CD4-positive, alpha-beta T cell treated with Interferon gamma for 1 hour (primary cell): ENCODE measurements around the gene KRT7.

Experiments used
- DNase-seq: peaks from one replicate; pipeline ENCODE4 v3.0.0-alpha.2; 2020

KRT7 gene

DNA sequence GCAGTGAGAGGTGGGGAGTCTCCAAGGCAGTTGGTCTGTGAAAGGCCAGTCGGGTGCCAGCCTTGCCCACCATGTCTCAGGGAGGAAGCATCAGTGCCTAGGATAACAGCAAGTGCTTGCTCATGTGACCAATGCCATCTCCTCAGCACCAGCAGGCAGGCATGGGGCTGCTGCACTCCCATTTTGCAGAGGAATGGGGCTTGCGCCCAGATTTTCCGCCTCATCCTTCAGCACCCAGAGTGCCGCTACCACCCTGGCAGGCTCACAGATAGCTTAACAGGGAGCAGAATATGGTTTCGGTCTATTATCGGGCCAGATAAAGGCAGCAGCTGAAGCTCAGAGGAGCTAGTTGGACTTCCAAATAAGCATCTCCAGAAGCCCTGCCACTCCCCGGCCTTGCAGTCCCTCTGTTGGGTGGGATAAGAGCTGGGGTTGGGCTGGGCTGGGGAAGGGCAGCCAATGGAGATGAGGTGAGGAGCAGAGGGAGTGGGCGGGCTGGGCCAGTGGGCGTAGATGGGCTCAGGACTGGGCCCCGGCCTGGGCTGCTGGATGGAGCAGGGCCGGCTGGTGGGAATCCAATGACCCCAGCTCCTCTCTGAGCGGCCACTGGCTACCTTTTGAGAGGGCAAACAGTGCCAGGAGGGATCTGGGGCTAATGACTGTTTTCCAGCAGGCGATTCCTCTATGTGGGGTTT lies 32.8 kb upstream of the KRT7 start:
- DNase-seq = no peak

DNA sequence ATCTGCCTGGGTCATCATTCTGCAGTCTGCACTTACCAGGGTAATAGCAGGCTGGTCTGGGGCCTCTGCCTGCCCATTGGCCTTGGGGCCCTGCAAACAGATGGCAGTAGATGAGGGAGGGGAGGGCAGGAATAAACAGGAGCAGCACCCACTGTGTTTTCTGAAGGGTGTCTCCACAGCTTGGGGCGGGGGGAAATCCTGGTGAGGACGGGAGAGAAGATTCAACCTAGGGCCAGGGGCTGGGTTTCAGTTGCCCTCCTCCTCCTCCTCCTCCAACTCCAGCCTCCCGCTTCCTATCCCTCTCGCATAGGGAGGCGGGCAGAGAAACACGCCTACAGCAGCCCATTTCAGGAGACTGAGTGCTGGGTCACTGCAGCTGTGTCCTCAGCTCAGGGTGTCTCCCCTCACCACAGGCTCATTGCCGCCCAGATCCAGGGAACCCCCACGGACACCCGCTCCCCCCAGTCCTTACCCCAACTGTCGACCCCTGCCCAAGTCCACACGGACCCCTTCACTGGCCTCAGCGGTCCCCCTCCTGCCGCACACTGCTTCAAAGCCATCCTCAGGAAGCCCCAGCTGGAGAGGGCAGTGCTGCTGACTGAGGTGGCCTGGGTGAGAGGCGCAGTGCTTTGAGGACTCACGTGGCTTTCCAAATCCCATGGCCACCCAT lies 32.1 kb upstream of the KRT7 start:
- DNase-seq = no peak

DNA sequence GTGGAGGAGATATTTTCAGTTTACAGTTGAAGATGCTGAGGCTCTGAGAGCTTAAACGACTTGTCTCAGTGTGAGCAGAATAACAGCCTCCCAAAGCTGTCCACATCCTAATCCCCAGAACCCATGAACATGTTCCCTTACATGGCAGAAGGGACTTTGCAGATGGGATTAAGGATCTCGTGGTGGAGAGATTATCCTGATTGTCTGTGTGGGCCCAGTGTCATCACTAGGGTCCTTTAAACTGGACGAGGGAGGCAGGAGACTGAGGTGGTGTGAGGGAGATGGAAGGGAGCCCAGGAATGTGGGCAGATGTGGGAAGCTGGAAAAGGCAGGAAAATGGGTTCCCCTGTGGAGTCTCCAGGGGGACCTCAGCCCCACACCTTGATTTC lies 31.6 kb upstream of the KRT7 start:
- no peak for DNase-seq

DNA sequence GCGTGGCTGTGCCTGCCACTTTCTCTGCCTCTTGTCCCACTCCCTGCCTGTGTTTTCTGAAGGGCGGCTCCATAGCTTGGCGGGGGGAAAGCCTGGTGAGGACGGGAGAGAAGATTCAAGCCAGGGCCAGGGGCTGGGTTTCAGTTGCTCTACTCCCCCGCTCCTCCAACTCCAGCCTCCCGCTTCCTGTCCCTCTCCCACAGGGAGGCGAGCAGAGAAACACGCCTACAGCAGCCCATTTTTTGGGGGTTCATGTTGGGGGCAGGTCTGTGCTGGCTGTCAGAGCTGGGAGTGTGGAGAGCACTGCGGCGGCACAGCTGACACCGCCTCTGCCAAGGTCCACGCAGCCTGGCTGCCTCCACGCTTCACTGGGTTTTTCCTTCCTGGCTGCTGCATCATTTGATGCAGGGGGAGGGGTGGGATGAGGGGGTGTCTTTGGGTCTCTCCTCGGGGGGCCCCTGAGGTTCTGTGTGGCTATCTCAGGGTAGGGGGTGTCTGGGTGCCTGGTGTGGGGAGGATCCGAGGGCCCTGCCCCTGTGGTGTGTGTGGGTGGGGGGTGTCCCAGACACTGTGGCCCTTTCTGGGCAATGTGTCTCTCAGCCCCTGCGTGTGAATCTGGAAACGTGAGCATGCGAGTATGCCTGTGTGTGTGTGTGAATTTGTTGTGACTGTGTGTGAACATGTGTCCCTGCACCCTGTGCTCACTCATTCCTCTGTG lies 30.5 kb upstream of the KRT7 start:
- no peak for DNase-seq

DNA sequence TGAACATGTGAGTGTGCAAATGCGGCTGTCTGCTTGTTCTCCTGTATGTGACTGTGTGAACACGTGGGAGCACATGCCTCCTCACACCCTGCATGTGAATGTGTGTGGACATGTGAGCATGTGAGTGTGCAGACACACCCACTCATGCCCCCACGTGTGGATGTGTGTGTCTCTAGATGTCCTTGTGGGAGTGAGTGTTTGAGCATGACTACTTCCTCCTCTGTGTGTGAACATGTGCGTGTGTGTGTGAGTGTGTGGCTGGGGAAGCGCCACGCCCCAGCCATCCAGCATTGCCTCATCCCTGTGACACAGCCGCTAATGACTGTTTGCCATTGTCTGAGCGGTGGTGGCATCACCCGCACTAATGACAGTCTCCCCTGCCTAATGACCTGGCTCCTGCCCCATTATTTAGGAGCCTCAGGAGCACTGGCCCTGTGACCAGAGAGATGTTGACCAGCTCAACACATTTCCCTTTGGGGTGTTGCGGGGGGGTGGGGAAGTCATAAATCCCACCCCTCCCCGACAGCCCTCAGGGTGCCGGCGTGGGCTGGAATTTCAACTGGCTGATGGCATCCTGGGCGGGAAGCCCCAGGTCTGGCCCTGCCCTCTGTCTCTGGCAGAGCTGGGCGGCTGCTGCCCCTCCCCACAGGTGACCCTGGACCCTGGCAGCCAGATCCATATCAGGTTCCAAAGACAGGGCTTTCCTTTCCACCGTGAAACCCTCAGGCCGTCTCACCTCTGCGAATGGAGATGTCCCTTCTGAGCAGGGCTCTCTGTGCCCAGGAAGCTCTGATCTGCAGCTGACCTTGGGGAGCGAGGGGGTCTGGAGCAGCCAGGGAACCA lies 29.7 kb upstream of the KRT7 start:
- peak; percentile 78 for DNase-seq

DNA sequence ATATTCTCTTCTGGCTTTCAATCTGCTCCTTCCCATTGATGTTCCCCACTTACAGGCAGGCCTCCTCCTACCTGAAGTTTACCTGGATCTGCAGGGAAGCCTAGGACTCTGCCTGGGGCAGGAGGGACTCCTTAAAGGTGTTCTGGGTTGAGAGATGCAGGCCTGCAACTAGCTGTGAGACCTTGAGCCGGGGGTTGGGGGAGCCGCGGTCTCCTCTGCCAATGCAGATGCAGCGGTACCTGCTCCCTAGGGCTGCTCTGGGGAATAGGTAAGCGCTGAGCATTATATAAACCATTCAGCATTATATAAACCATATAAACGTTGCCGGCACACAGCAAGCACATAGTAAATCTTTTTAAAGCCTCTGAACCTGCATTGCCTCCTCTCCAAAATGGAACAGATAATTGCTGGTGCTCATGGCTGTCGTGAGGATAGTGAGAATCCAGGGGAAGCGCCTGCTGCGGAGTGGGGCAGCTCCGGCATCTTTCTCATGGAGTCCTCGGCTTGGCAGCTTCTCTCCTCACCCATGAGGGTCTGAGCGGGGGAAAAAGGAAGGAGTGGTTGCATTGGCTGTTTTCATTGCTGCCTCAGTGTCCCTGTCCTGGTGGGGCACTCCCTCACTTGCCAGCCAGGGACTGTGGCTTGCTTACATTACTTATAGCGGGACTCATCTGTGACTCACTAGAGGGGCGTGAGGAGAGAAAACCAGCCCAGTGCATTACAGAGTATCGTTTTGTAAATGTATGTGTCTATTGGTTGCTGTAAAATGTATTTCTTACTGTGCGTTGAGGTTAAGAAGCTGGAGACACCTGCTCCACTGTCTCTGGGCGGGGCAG lies 28.7 kb upstream of the KRT7 start:
- no peak for DNase-seq

DNA sequence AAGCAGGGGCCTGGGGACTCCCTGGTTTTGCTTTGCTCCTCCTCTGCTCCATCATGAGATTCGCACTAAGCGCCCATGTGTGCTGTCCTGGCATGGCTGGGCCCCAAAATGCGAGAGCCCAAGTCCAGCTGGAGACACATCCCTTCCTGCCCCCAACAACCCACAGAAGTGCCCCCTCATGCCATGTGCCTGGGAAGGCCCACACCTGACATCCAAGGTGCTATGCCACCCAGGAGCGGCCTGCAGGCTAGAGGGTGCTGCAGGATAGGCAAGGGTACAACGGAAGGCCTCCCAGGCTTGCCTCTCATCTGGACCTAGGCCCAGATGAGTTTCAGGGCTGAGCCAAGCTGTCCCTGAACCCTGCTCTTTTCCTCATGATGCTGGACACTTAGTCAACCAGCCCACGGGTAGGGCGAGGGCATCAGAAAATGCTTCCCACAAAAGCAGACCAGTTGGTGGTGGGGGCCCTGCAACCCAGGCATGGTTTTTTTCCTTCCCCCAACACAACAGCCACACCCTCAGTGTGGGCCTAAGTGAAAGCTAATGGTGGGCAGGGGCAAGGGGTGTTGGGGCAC lies 28.0 kb upstream of the KRT7 start:
- no peak for DNase-seq

DNA sequence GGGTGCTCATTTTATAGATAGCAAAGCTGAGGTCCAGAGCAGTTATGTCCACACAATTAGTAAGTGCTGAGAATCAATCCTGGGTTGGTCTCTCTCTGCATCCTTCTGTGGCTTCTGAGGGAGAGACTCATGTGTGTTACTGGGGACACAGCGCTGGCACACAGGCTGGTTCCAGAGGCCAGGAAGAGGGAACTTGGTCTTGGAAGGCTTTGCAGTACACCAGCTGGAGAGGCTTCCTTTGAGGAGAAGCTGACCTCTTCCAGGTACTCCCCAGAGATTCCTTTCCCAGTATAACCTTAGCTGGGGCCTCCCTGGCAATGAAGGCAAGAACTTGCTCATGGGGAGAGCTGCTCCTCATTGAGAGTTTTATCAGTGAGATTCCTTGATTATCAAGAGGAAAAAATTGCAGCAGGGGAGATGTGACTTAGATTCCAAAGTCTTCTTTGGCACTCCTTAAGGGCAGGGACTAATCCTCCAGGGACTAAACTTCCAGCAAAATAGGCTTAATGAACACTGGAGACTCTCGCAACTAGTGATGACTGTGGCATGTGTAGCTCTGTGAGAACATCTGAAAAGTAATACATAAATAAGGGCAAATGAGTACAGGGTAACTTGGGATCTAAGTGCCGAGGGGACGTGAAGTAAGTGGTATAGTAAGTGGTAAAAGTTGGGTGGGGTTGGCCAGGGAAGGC lies 27.3 kb upstream of the KRT7 start:
- no peak for DNase-seq

DNA sequence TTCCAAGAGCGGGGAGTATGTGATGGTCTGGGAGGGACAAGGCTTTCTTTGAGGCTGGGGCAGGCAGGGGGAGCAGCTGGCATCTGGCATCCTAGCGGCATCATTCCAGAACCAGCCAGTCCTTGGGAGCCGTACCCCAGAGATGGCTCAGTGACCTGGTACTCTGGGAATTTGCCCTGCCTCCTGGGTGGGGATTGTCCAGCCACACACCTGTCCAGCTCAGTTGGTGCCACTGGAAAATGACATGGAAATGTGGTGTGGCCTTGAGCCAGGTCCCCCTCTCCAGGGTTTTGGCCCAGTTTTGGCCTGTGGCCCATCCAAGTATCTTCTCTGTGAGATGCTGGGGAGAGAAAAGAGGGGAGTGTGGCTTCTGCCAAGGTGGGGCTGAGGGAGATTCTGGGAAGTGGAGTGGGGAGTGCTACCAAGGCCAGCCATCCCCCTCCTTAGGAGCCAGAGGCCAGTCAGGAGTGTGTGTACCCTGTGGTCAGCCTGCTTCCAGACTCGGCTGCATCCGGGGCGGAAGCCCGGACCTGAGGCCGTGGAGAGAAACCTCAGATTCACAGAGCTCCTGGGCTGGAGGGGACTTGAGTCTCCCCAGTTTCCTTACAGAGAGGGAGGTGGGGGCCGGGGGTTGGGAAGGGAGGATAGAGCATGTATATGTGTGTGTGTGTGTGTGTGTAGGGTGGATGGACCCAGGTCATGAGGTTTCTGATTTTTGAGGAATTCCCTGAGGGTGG lies 26.6 kb upstream of the KRT7 start:
- no peak for DNase-seq

DNA sequence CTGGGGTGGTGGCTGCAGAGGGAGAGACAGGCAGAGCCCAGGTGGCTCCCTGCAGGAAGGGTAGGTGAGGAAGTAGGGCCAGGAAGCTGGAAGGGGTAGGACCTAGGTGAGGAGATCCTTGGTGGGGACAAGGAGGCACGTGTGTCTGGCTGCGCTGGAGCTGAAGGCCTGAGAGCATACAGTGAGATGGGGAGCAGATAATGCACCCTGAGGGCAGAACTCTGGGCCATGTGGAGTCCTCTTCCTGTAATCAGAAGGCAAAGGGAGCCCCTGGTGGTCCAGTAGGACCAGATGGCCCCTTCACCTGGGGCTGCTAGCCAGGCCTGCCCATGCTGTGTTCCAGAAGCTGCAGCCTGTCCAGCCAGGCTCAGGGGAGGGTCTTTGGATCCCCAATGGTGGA lies 25.9 kb upstream of the KRT7 start:
- DNase-seq = no peak

DNA sequence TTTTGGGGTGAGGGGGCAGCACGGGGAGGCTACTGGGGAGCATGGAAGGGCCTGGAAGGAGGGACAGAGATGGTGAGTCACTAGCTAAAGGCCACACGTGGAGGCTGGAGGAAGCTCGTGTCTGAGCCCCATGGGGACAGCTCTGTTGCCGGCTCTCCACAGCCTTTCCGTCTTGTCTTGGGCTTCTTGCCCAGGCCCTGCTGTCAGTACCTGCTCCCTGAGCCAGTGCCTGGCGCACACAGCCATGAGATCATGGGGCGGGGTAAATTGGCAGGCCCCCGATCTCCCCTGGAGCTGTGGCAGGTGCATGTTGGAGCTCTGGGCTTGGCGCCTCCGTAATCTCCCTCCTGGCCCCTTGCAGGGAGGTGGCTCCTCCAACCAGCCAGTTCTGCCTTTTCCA lies 25.1 kb upstream of the KRT7 start:
- DNase-seq = no peak

DNA sequence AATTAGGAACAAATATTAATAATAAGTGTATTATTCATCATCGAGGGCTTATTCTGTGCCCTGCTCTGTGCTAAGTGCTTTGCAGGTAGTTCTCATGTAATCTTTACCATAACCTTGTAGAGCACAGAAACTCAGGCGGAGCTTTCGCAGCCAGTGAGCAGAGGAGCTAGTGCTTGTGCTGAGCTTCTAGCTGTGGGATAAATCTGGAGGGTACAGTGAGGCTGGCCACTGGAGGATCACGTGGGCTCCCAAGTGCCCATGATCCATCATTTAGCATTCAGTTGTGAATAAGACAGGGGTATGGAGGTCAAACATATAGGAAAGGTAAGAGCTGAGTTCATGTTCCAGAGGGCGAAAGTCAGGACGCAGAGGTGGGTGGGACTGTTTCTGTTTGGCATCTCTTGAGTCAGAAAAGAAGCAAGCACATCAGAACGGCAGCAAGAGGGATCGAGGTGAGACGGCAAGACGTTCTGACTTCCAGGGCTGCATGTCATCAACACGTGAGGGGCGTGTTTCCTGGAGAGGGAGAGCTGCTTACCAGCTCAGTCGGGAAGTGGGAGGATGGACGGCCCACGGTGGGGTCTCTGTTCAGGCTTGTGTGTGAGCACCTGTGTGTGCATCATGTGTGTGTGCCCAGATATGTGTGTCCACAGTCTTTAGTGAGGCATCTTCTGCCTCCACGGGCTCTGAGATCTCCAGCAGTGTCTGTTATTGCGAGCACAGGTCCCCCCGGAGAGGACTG lies 24.4 kb upstream of the KRT7 start:
- no peak for DNase-seq

DNA sequence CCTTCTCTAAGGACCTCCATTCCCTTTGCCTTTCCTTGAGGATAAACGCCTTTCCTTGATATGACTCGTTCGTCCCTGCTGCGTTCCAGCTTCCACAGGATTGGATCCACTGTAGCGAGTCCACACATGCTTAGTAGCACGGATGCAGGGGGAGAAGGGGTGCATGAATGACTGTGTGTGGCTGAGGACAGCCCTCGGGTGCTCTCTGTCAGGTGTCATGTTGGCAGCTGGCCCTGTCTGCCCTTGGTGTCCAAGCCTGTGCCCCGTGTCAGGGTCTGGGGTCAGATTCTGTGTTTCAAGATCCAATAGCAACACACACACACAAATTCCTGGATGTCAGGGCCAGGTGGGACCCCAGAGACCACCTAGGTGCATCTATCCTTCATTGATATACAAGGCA lies 23.7 kb upstream of the KRT7 start:
- DNase-seq = no peak

DNA sequence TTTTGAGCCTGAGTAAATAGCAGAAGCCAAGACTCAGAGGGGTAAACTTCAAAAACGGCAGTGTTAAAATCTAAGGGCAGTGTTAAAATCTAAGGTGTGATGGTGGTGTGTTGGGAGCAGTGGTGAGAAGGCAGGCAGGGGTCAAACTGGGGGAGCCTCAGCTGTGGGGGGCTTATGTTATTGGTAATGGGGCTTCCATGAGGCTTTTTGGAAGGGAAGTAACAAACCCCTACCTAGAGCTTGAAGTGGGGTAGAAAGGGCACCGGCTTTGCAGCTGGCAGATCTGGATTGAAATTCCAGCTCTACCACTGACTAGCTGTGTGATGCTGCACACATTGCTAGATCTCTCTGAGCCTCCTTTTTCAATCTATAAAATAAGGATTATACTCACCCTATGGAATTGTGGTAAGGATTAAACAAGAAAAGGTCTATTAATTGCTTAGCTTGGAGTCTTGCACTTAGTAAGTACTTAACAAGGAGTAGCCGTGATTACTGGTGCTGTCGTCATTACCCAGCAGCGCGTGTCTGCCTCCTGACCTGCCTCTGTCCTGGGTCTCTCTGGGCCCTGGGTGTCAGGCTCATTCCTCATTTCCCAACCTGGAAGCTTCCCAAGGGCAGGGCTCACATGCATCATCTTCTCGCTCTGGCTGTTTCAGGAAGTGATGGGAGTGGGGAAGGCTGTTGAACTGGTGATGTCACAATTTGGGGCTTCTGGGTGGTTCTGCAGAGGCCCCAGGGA lies 22.7 kb upstream of the KRT7 start:
- DNase-seq = no peak

DNA sequence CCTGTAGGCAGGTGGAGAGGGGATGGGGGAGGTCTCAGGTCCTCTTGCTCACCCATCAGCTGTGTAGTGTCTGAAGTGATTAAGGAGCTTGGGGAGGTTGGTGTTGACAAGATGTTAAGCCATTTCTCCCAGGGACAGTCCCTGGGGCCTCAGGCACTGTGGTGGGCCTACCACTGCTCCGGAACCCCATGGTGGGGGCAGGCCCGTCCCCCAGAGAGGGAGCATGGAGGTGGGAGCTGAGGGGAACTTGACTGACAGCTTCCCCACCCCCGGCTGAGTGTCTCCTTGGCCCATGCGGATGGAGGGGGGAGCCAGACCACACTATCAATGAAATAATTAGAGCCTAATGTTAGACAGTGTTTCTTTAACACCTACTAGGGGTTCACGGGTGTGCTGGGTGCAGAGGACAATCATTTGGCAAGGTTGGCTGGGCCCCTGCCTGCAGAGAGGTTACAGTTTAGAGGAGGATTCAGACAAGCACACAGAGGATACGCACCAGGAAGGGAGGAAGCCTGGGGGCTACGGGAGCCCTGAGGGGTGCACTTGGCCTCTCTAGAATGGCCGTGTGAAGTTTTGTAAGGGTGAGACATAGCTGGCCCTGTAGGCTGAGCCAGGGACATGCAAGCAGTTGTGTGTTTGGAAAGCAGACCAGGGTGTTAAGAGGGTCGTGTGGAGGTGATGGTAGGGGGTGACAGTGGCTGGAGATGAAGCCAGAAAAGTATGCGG lies 22.0 kb upstream of the KRT7 start:
- no peak for DNase-seq

DNA sequence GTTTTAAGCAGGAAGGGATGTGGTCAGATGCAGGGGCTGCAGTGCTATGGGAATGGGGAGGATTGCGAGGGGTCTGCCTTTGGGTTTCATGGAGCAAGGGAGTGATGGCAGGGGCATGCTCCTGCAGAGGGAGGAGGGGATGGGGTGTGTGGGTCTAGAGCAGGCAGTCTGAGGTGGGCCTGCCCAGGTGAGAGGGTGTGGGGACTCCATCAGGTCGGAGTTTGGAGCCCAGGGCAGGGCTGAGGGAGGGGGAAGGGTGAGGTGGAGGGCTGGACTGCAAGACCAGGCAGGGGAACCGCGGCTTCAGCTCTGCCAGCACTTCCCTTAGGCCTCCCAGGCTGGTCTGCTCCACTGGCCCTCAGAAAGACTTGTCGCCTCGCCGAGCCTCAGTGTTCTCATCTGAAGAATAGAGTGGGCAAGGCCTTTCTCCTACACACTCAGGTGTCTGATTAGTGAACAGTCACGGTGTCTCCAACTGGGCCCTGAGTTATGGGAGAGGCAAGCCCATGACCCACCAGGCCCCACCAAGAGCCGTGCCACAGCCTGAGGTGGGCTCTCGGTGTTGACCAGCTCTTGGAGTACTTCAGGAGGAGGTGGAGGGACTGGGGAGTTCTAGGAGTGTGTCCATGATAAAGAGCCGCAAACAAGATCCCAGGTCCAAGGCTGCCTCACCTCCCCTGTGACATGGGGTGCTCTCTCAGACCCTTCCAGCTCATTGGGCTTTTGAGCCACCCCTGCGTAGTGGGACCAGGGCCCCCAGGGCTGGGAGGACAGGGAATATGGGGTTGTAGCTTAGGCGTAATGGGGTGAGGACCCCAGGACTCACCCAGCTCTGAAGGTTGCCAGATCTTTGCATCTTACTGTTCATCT lies 21.1 kb upstream of the KRT7 start:
- DNase-seq = no peak
